ENCODE data around the gene FLRT2. TPM values are rescaled to one million over a fixed set of nuclear protein-coding genes. Genes with fewer than 3 reads are reported as not detected.

Gene FLRT2
- total RNA-seq, 2 donors from 2014 or later: 6.8 to 59.1 TPM

GRCh38 chr14:85520581-85520980 lies 9.4 kb upstream of the FLRT2 start:
- intact Hi-C loops (cut with DNase I): no loop called here
- no peak for DNase-seq (ENCODE audit: low spot score)
- no peak for TF ChIP-seq POLR2A (IDR thresholded peaks at IDR 0.05)
- no peak for TF ChIP-seq CTCF (IDR thresholded peaks at IDR 0.05)
- no peak for TF ChIP-seq POLR2AphosphoS5 (IDR thresholded peaks at IDR 0.05)
- Histone ChIP-seq H3K27me3 (replicated peaks; ENCODE audit: insufficient read depth) (no peaks in the 10 kb centered on the region), H3K4me1 (replicated peaks) (no peaks in the 10 kb centered on the region), H3K9me3 (no peaks in the 10 kb centered on the region), H3K4me3 (no peak overlapping the region), H3K36me3 (no peaks in the 10 kb centered on the region), H3K27ac (no peak overlapping the region)
- WGBS: 55% methylated on average over 4 of the region's 4 CpGs

- no peak for DNase-seq (ENCODE audit: low spot score)
- Histone ChIP-seq H3K36me3 (no peaks in the 10 kb centered on the region), H3K4me3 (no peak overlapping the region), H3K9me3 (no peaks in the 10 kb centered on the region), H3K27me3 (replicated peaks; ENCODE audit: insufficient read depth) (no peaks in the 10 kb centered on the region), H3K4me1 (replicated peaks) (no peaks in the 10 kb centered on the region), H3K27ac (no peak overlapping the region)
- TF ChIP-seq POLR2AphosphoS5 (IDR thresholded peaks at IDR 0.05) (no peak), POLR2A (IDR thresholded peaks at IDR 0.05) (no peak), CTCF (IDR thresholded peaks at IDR 0.05) (no peak)
- intact Hi-C loops (cut with DNase I): no loop called here
- WGBS: 83% methylated on average over 2 of the region's 2 CpGs
Measured at GRCh38 chr14:85523624-85524023, 6.3 kb upstream of the FLRT2 start.

GRCh38 chr14:85527006-85527405 lies 2.9 kb upstream of the FLRT2 start:
- no peaks in the 10 kb centered on the region for H3K36me3 ChIP-seq
- no peak for DNase-seq (ENCODE audit: low spot score)
- WGBS: 97% methylated on average over 1 of the region's 1 CpG
- H3K4me3 ChIP-seq: no peak overlapping the region
- H3K9me3 ChIP-seq: no peaks in the 10 kb centered on the region
- no peaks in the 10 kb centered on the region for H3K4me1 ChIP-seq (replicated peaks)
- peaks cover 17% of the 10 kb centered on the region for H3K27me3 ChIP-seq (replicated peaks; ENCODE audit: insufficient read depth)
- H3K27ac ChIP-seq: no peak overlapping the region
- intact Hi-C loops (cut with DNase I): no loop called here
- TF ChIP-seq CTCF (IDR thresholded peaks at IDR 0.05) (no peak), POLR2A (IDR thresholded peaks at IDR 0.05) (no peak), POLR2AphosphoS5 (IDR thresholded peaks at IDR 0.05) (no peak)

GRCh38 chr14:85527445-85528035 lies 2.4 kb upstream of the FLRT2 start:
- Histone ChIP-seq H3K9me3 (no peaks in the 10 kb centered on the region), H3K4me3 (no peak overlapping the region), H3K4me1 (replicated peaks) (no peaks in the 10 kb centered on the region), H3K36me3 (no peaks in the 10 kb centered on the region), H3K27ac (no peak overlapping the region), H3K27me3 (replicated peaks; ENCODE audit: insufficient read depth) (peaks cover 17% of the 10 kb centered on the region)
- intact Hi-C loops (cut with DNase I): no loop called here
- no peak for DNase-seq (ENCODE audit: low spot score)
- TF ChIP-seq CTCF (IDR thresholded peaks at IDR 0.05) (no peak), POLR2A (IDR thresholded peaks at IDR 0.05) (no peak)
- WGBS: 83% methylated on average over 3 of the region's 3 CpGs

GRCh38 chr14:85528080-85528896 lies 1.7 kb upstream of the FLRT2 start:
- Histone ChIP-seq H3K27me3 (replicated peaks; ENCODE audit: insufficient read depth) (peaks cover 17% of the 10 kb centered on the region), H3K4me1 (replicated peaks) (no peaks in the 10 kb centered on the region), H3K27ac (peak overlapping the region; percentile 28 to 37), H3K36me3 (no peaks in the 10 kb centered on the region), H3K9me3 (no peaks in the 10 kb centered on the region), H3K4me3 (peak overlapping the region in 1 of 2 donors; percentile 42)
- intact Hi-C loops (cut with DNase I): no loop called here
- 31% methylated on average over 7 of the region's 7 CpGs for WGBS
- DNase-seq (ENCODE audit: low spot score): peak; percentile 34
- TF ChIP-seq CTCF (IDR thresholded peaks at IDR 0.05): peak in 2 of 4 experiments; percentile 17 to 47
- TF ChIP-seq POLR2AphosphoS5 (IDR thresholded peaks at IDR 0.05): no peak
- TF ChIP-seq POLR2A (IDR thresholded peaks at IDR 0.05): no peak
